Right lobe of liver (tissue), 6 donors: ENCODE measurements around the gene AHI1. TPM values are rescaled to one million over a fixed set of nuclear protein-coding genes. Genes with fewer than 3 reads are reported as not detected.
"Not testable (repeated sequence)": the region's sequence is repeated elsewhere in the genome, so short reads cannot be mapped to it uniquely, and the experiment has no call there.

ENCODE experiments used
- ATAC-seq, 4 donors: fragments of 200-7000 bp; cut with Tn5 transposase; one replicate each; pipeline ENCODE4 v1.9.1; 2020; ENCODE audit warnings: mild to moderate bottlenecking in 4 of 4, moderate library complexity in 4 of 4
- DNase-seq, 3 donors: peaks; one replicate each; pipeline ENCODE4 v3.0.0-alpha.2; 2020
- H3K27ac ChIP-seq, 3 donors: fragments of 200-600 bp; one replicate each; pipeline ENCODE4 v1.8.0; 2022
- H3K27me3 ChIP-seq, 2 donors: fragments of 200-600 bp; one replicate each; pipeline ENCODE4 v1.8.0; 2022
- H3K36me3 ChIP-seq, 4 donors: fragments of 200-600 bp; sonication (generic) in 1 of 4; one replicate each; pipeline versions ENCODE4 v1.5.1 to v1.8.0; 2017 to 2022; ENCODE audit warnings: control low read depth in 1 of 4
- H3K4me1 ChIP-seq, 4 donors: fragments of 200-600 bp; sonication (generic) in 1 of 4; one replicate each; pipeline versions ENCODE4 v1.5.1 to v1.8.0; 2017 to 2022; ENCODE audit warnings: control low read depth in 1 of 4
- H3K4me3 ChIP-seq, 3 donors: fragments of 200-600 bp; one replicate each; pipeline ENCODE4 v1.8.0; 2022
- H3K9me3 ChIP-seq, 4 donors: fragments of 200-600 bp; sonication (generic) in 1 of 4; one replicate each; pipeline versions ENCODE4 v1.5.1 to v1.8.0; 2017 to 2022; ENCODE audit warnings: control low read depth in 1 of 4
- CTCF ChIP-seq, 4 donors: fragments of 200-600 bp in 3 of 4; fragments of 450-650 bp in 1 of 4; IDR thresholded peaks; one replicate each; pipeline versions ENCODE4 v1.5.1 to v1.8.0; 2016 to 2022; ENCODE audit warnings: antibody characterized with exemption in 4 of 4, mild to moderate bottlenecking in 2 of 4
- POLR2A ChIP-seq: fragments of 450-650 bp; IDR thresholded peaks from one replicate; pipeline ENCODE4 v1.6.1; 2017; ENCODE audit warnings: antibody characterized with exemption, mild to moderate bottlenecking
- WGBS: methylation state at CpG from one replicate; pipeline ENCODE4 v1.1.6; 2018; ENCODE audit warnings: low coverage, low lambda C conversion rate; ENCODE audit not compliant: insufficient coverage; ENCODE audit errors: missing lambda C conversion rate; 5-methylcytosine and 5-hydroxymethylcytosine counted together
- intact Hi-C, 2 donors: fragments of 100-400 bp; cut with DNase I; formaldehyde crosslinking; loops; one replicate each; pipeline versions ENCODE4 v1.11.2 to v1.14.1; 2022
- total RNA-seq, 6 experiments: library from RNA; depleted of rRNA in 2 of 6; stranded (reverse); fragments of >200 nt in 2 of 6; fragmentation: NEBNext Ultra II Directional in 3 of 6; extraction: Animal tissue kit (Norgen Biotek cat#: 25700) in 3 of 6; gene quantifications; one replicate each; pipeline versions ENCODE4 v1.1.0 to v1.2.4, GENCODE V29; 2016 to 2023
- donor health status: DM: no; HTN: yes; CAD: no.
- donor health status: DM: no; HTN: no; CAD: no.
- donor health status: DM: no; HTN: no; CAD: no.
- donor health status: DM: no; HTN: yes; CAD: no.
- donor health status: DM: no; HTN: yes; CAD: no.

AHI1 gene
- total RNA-seq, 6 experiments from 2014 or later: 4.7 to 9.2 (median 8.0) TPM

- H3K27me3 ChIP-seq: no peaks in the 10 kb centered on the region
- no peak for ATAC-seq
- H3K9me3 ChIP-seq: no peaks in the 10 kb centered on the region
- no peaks in the 10 kb centered on the region for H3K36me3 ChIP-seq
- H3K4me1 ChIP-seq: no peaks in the 10 kb centered on the region
- TF ChIP-seq CTCF (IDR thresholded peaks at IDR 0.05) (no peak), POLR2A (no peak)
- no peak for DNase-seq
- no peak overlapping the region for H3K27ac ChIP-seq
- intact Hi-C loops: no loop called here
- no peak overlapping the region for H3K4me3 ChIP-seq
Measured at GRCh38 chr6:135379647-135380046, 117.9 kb downstream of the AHI1 start.

GRCh38 chr6:135372758-135373157 lies 124.8 kb downstream of the AHI1 start:
- Histone ChIP-seq H3K4me3 (no peak overlapping the region), H3K27me3 (no peaks in the 10 kb centered on the region), H3K9me3 (no peaks in the 10 kb centered on the region), H3K4me1 (no peaks in the 10 kb centered on the region), H3K27ac (no peak overlapping the region), H3K36me3 (no peaks in the 10 kb centered on the region)
- 76% methylated on average over 2 of the region's 2 CpGs for WGBS
- no peak for ATAC-seq
- no peak for DNase-seq
- intact Hi-C loops: no loop called here
- no peak for TF ChIP-seq CTCF (IDR thresholded peaks at IDR 0.05)
- no peak for TF ChIP-seq POLR2A

- H3K36me3 ChIP-seq, H3K4me3 ChIP-seq, H3K4me1 ChIP-seq, DNase-seq, H3K27me3 ChIP-seq, H3K27ac ChIP-seq, ATAC-seq, H3K9me3 ChIP-seq, intact Hi-C loops: not testable (repeated sequence)
- no CpG with 5 or more reads among the region's 39 CpGs for WGBS
Measured at GRCh38 chr6:135363622-135364021, 133.9 kb downstream of the AHI1 start.

- WGBS: 95% methylated on average over 4 of the region's 4 CpGs
- Histone ChIP-seq H3K27ac (no peak overlapping the region), H3K27me3 (no peaks in the 10 kb centered on the region), H3K9me3 (peaks cover 0 to 9% (median 4%) of the 10 kb centered on the region in 4 donors), H3K4me3 (no peak overlapping the region), H3K36me3 (no peaks in the 10 kb centered on the region), H3K4me1 (no peaks in the 10 kb centered on the region)
- intact Hi-C loops: no loop called here
- no peak for TF ChIP-seq POLR2A
- no peak for TF ChIP-seq CTCF (IDR thresholded peaks at IDR 0.05)
- DNase-seq (no peak), ATAC-seq (no peak)
Measured at GRCh38 chr6:135362124-135362523, 135.4 kb downstream of the AHI1 start.

GRCh38 chr6:135360222-135360621 lies 137.3 kb downstream of the AHI1 start:
- TF ChIP-seq CTCF (IDR thresholded peaks at IDR 0.05): no peak
- TF ChIP-seq POLR2A: no peak

More at GRCh38 chr6:135360222-135360621, 137.3 kb downstream of the AHI1 start:
- Histone ChIP-seq H3K4me3 (no peak overlapping the region), H3K27ac (no peak overlapping the region), H3K4me1 (no peaks in the 10 kb centered on the region), H3K36me3 (no peaks in the 10 kb centered on the region), H3K27me3 (no peaks in the 10 kb centered on the region), H3K9me3 (peaks cover 0 to 3% (median 0%) of the 10 kb centered on the region in 4 donors)
- 100% methylated on average over 2 of the region's 2 CpGs for WGBS
- intact Hi-C loops: no loop called here
- no peak for DNase-seq
- ATAC-seq: no peak
